HCT116 (cell line): ENCODE data around the gene CLEC4F. TPM values are rescaled to one million over a fixed set of nuclear protein-coding genes. Genes with fewer than 3 reads are reported as not detected.

Source experiments
- ATAC-seq: fragments of 200-7000 bp; cut with Tn5 transposase; 2 replicates; pipeline ENCODE4 v1.9.1; 2020; ENCODE audit warnings: mild to moderate bottlenecking, moderate library complexity
- BruUV-seq: library from RNA; stranded (reverse); fragments of 400-500 nt; replicated peaks from 2 replicates; lab custom pipeline; 2021; lab: Mats Ljungman, UMichigan
- CTCF ChIA-PET: fragments of 300-600 bp; sonication (Branson Sonifier 250); formaldehyde crosslinking; loops from one replicate; lab custom pipeline; 2021; ENCODE audit warnings: antibody characterized with exemption; lab: Charles Lee
- POLR2A ChIA-PET: fragments of 300-600, 350-600 bp; sonication (Branson Sonifier 250); formaldehyde crosslinking; loops from one replicate; lab custom pipeline; 2021; ENCODE audit warnings: antibody characterized with exemption; lab: Charles Lee
- RAD21 ChIA-PET, 2 experiments: fragments of 300-600 bp; sonication (Branson Sonifier 250); formaldehyde crosslinking; loops; one replicate each; lab custom pipeline; 2023; ENCODE audit warnings: low total read pairs in 2 of 2; ENCODE audit not compliant: uncharacterized antibody in 2 of 2, unreplicated experiment in 2 of 2, low non-redundant PET in 1 of 2; lab: Charles Lee
- DNase-seq: peaks from one replicate; pipeline ENCODE4 v3.0.0-alpha.2; 2010; ENCODE audit warnings: low read depth, low spot score
- H2AFZ ChIP-seq: fragments of 200-600 bp; shearing (Covaris generic), sonication (generic); 2 replicates; pipeline ENCODE4 v1.6.1; 2017; ENCODE audit warnings: low read depth, mixed run types, mixed read lengths, antibody characterized with exemption, low read length; ENCODE audit not compliant: poor library complexity, severe bottlenecking
- H3K27ac ChIP-seq: 2 replicates; pipeline ENCODE4 v1.5.1; 2012; ENCODE audit warnings: low read depth, low read length
- H3K27me3 ChIP-seq: fragments of 200-600 bp; sonication (generic); 2 replicates; pipeline ENCODE4 v1.6.1; 2016; ENCODE audit warnings: mixed run types, low read length, mixed read lengths; ENCODE audit not compliant: insufficient read depth
- H3K36me3 ChIP-seq, 2 experiments: fragments of 200-500 bp in 1 of 2; fragments of 200-600 bp in 1 of 2; sonication (Bioruptor generic) in 1 of 2; sonication (generic) in 1 of 2; 2 replicates each; pipeline versions ENCODE4 v1.5.1 to v1.6.1; 2014 to 2016; ENCODE audit warnings: low read length in 2 of 2, inconsistent platforms in 1 of 2, mixed read lengths in 1 of 2, mixed run types in 1 of 2; ENCODE audit not compliant: insufficient read depth in 2 of 2, control insufficient read depth in 1 of 2
- H3K4me1 ChIP-seq, 2 experiments: fragments of 200-600 bp in 1 of 2; sonication (generic) in 1 of 2; 2 replicates each; pipeline versions ENCODE4 v1.5.1 to v1.6.1; 2012 to 2017; ENCODE audit warnings: low read length in 2 of 2, inconsistent platforms in 1 of 2, mild to moderate bottlenecking in 1 of 2, mixed read lengths in 1 of 2, mixed run types in 1 of 2, moderate library complexity in 1 of 2; ENCODE audit not compliant: insufficient read depth in 2 of 2, control insufficient read depth in 1 of 2
- H3K4me2 ChIP-seq: fragments of 200-600 bp; sonication (generic); 2 replicates; pipeline ENCODE4 v1.6.1; 2017; ENCODE audit warnings: mixed run types, low read length, mixed read lengths
- H3K4me3 ChIP-seq, 2 experiments: fragments of 200-600 bp in 1 of 2; sonication (generic) in 1 of 2; replicated peaks in 1 of 2; 2 replicates each; pipeline ENCODE4 v1.5.1; 2011 to 2016; ENCODE audit warnings: low read length in 2 of 2, control low read depth in 1 of 2, low read depth in 1 of 2, mild to moderate bottlenecking in 1 of 2, mixed read lengths in 1 of 2, mixed run types in 1 of 2
- H3K79me2 ChIP-seq: fragments of 200-600 bp; sonication (generic); 2 replicates; pipeline ENCODE4 v1.6.1; 2017; ENCODE audit warnings: mild to moderate bottlenecking, mixed run types, low read length, moderate library complexity, mixed read lengths; ENCODE audit not compliant: insufficient read depth
- H3K9ac ChIP-seq: fragments of 200-600 bp; sonication (generic); 2 replicates; pipeline ENCODE4 v1.6.1; 2016; ENCODE audit warnings: low read length, mixed read lengths
- H3K9me2 ChIP-seq: fragments of 200-600 bp; sonication (generic), shearing (Covaris generic); 2 replicates; pipeline ENCODE4 v1.6.1; 2017; ENCODE audit warnings: mixed run types, mild to moderate bottlenecking, moderate library complexity; ENCODE audit not compliant: insufficient read depth
- H3K9me3 ChIP-seq, 2 experiments: fragments of 200-500 bp in 1 of 2; fragments of 200-600 bp in 1 of 2; sonication (Bioruptor generic) in 1 of 2; sonication (generic) in 1 of 2; 2 replicates each; pipeline ENCODE4 v1.6.1; 2014 to 2017; ENCODE audit warnings: low read length in 2 of 2, mixed read lengths in 2 of 2, inconsistent platforms in 1 of 2, low read depth in 1 of 2, mild to moderate bottlenecking in 1 of 2, mixed run types in 1 of 2, moderate library complexity in 1 of 2; ENCODE audit not compliant: control insufficient read depth in 1 of 2, insufficient read depth in 1 of 2
- H4K20me1 ChIP-seq: fragments of 200-600 bp; sonication (generic), shearing (Covaris generic); 2 replicates; pipeline ENCODE4 v1.6.1; 2017; ENCODE audit warnings: mixed run types, mild to moderate bottlenecking, moderate library complexity; ENCODE audit not compliant: insufficient read depth
- CEBPB ChIP-seq: IDR thresholded peaks from 2 replicates; pipeline ENCODE4 v1.6.1; 2012; ENCODE audit warnings: low read depth
- EGR1 ChIP-seq: IDR thresholded peaks from 2 replicates; pipeline ENCODE4 v1.6.1; 2012; ENCODE audit warnings: low read depth
- EZH2 ChIP-seq: fragments of 200-600 bp; sonication (generic); IDR thresholded peaks from 2 replicates; pipeline ENCODE4 v1.6.1; 2017; ENCODE audit warnings: antibody characterized with exemption, mixed run types
- EZH2phosphoT487 ChIP-seq: fragments of 200-600 bp; IDR thresholded peaks from 2 replicates; pipeline ENCODE4 v1.6.1; 2018; ENCODE audit warnings: antibody characterized with exemption, borderline replicate concordance
- FOSL1 ChIP-seq: IDR thresholded peaks from 2 replicates; pipeline ENCODE4 v1.6.1; 2012; ENCODE audit warnings: low read depth
- JUND ChIP-seq: IDR thresholded peaks from 2 replicates; pipeline ENCODE4 v1.6.1; 2012
- POLR2A ChIP-seq: IDR thresholded peaks from 2 replicates; pipeline ENCODE4 v1.7.0; 2011; ENCODE audit warnings: borderline replicate concordance; ENCODE audit not compliant: insufficient read depth, insufficient read length; ENCODE audit errors: extremely low read depth
- RAD21 ChIP-seq: IDR thresholded peaks from 2 replicates; pipeline ENCODE4 v1.6.1; 2012; ENCODE audit warnings: low read depth, mild to moderate bottlenecking
- SIN3A ChIP-seq: IDR thresholded peaks from 2 replicates; pipeline ENCODE4 v1.6.1; 2012; ENCODE audit warnings: low read depth
- SP1 ChIP-seq: IDR thresholded peaks from 2 replicates; pipeline ENCODE4 v1.6.1; 2012; ENCODE audit warnings: low read depth
- SRF ChIP-seq: IDR thresholded peaks from 2 replicates; pipeline ENCODE4 v1.6.1; 2012; ENCODE audit warnings: low read depth
- TCF7L2 ChIP-seq: IDR thresholded peaks from 2 replicates; pipeline ENCODE4 v1.7.0; 2011; ENCODE audit warnings: borderline replicate concordance, inconsistent platforms; ENCODE audit not compliant: insufficient read depth, insufficient read length; ENCODE audit errors: extremely low read depth
- ZFX ChIP-seq: fragments of 450-650 bp; IDR thresholded peaks from 2 replicates; pipeline ENCODE4 v1.6.1; 2017
- intact Hi-C: fragments of 100-400 bp; cut with micrococcal nuclease; formaldehyde crosslinking; loops from 2 replicates; pipeline ENCODE4 v1.10.0; 2022
- total RNA-seq: library from RNA; stranded (reverse); gene quantifications from one replicate; pipeline ENCODE4 v1.2.1, GENCODE V29; 2021; ENCODE audit not compliant: unreplicated experiment
- TF ChIP-seq, protein P1 (sequence below), 3 experiments: fragments of 200-600 bp in 1 of 3; sonication (generic) in 1 of 3; IDR thresholded peaks in 2 of 3; conservative IDR thresholded peaks in 1 of 3; 2 replicates each; pipeline ENCODE4 v1.5.1; 2012 to 2017; ENCODE audit warnings: low read depth in 2 of 3, low read length in 2 of 3, antibody characterized with exemption in 1 of 3, borderline replicate concordance in 1 of 3, control low read depth in 1 of 3, mild to moderate bottlenecking in 1 of 3, mixed read lengths in 1 of 3, mixed run types in 1 of 3, moderate library complexity in 1 of 3; ENCODE audit not compliant: insufficient read depth in 1 of 3
- TF ChIP-seq, protein P2 (sequence below): IDR thresholded peaks from 2 replicates; pipeline ENCODE4 v1.6.1; 2011; ENCODE audit warnings: mild to moderate bottlenecking, low read length, moderate library complexity; ENCODE audit not compliant: insufficient replicate concordance; ENCODE audit errors: extremely low read depth

The CLEC4F gene
- total RNA-seq, 1 experiment from 2014 or later = not detected

DNA sequence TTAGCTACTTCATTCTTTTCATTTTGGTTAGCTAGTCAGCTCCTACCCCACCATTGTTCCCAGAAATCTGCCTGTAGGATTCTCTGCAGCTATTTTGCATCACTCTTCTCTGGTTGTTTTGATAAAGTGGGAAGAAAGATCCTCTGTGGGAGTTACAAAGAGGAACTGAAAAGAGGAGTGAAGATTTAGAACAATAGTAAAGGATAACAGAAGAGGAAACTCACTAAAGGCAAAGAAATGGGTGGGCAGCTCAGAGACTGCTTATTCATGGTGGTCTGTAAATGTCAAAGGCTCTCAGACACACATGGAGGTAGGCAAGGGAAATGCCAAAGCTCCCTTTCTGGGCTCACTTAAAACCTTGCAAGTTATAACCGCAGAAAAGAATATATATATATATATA lies 32.4 kb upstream of the CLEC4F start:
- Histone ChIP-seq H3K9ac (no peak overlapping the region), H3K4me2 (no peak overlapping the region), H4K20me1 (no peaks in the 10 kb centered on the region), H3K9me2 (0 out of 2 replicates have a peak, but pooled peaks cover 4% of the 10 kb centered on the region), H3K27ac (no peak overlapping the region), H3K36me3 (no peaks in the 10 kb centered on the region), H3K9me3 (no peaks in the 10 kb centered on the region), H2AFZ (no peak overlapping the region), H3K4me3 (no peak overlapping the region), H3K27me3 (no peaks in the 10 kb centered on the region; the same call in 1 of the 2 replicates), H3K79me2 (no peaks in the 10 kb centered on the region), H3K4me1 (no peaks in the 10 kb centered on the region)
- ChIA-PET POLR2A (no interaction called here), CTCF (interaction anchor here (1.0 to 1.1 kb wide), 2 partner anchors 10 to 95 kb away, joined by 3 read pairs; no protein-coding TSS in a partner anchor), RAD21 (no interaction called here)
- TF ChIP-seq ZFX = no peak
- TF ChIP-seq, protein P1, sequence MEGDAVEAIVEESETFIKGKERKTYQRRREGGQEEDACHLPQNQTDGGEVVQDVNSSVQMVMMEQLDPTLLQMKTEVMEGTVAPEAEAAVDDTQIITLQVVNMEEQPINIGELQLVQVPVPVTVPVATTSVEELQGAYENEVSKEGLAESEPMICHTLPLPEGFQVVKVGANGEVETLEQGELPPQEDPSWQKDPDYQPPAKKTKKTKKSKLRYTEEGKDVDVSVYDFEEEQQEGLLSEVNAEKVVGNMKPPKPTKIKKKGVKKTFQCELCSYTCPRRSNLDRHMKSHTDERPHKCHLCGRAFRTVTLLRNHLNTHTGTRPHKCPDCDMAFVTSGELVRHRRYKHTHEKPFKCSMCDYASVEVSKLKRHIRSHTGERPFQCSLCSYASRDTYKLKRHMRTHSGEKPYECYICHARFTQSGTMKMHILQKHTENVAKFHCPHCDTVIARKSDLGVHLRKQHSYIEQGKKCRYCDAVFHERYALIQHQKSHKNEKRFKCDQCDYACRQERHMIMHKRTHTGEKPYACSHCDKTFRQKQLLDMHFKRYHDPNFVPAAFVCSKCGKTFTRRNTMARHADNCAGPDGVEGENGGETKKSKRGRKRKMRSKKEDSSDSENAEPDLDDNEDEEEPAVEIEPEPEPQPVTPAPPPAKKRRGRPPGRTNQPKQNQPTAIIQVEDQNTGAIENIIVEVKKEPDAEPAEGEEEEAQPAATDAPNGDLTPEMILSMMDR (IDR thresholded peaks at IDR 0.05 in 2 of 3, conservative IDR thresholded peaks at IDR 0.05 in 1 of 3; ENCODE audit: borderline replicate concordance in 1 of 3, insufficient read depth in 1 of 3, low read depth in 2 of 3, low read length in 2 of 3) = no peak
- TF ChIP-seq, protein P2, sequence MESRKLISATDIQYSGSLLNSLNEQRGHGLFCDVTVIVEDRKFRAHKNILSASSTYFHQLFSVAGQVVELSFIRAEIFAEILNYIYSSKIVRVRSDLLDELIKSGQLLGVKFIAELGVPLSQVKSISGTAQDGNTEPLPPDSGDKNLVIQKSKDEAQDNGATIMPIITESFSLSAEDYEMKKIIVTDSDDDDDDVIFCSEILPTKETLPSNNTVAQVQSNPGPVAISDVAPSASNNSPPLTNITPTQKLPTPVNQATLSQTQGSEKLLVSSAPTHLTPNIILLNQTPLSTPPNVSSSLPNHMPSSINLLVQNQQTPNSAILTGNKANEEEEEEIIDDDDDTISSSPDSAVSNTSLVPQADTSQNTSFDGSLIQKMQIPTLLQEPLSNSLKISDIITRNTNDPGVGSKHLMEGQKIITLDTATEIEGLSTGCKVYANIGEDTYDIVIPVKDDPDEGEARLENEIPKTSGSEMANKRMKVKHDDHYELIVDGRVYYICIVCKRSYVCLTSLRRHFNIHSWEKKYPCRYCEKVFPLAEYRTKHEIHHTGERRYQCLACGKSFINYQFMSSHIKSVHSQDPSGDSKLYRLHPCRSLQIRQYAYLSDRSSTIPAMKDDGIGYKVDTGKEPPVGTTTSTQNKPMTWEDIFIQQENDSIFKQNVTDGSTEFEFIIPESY = no peak
- TF ChIP-seq EGR1 = no peak
- TF ChIP-seq TCF7L2 = no peak
- no peak for TF ChIP-seq SP1
- no peak for TF ChIP-seq SRF
- TF ChIP-seq FOSL1 = no peak
- no peak for TF ChIP-seq EZH2
- TF ChIP-seq JUND = no peak
- TF ChIP-seq EZH2phosphoT487 = no peak
- TF ChIP-seq CEBPB = no peak
- no peak for TF ChIP-seq SIN3A
- no peak for TF ChIP-seq POLR2A
- TF ChIP-seq RAD21 = no peak
- ATAC-seq (no peak), DNase-seq (no peak)
- BruUV-seq = no TSS peak
- intact Hi-C loops = no loop called here
